ENCODE measurements around the gene PTF1A. TPM values are rescaled to one million over a fixed set of nuclear protein-coding genes. Genes with fewer than 3 reads are reported as not detected.

The PTF1A gene
- polyA plus RNA-seq, 1 donor = not detected

DNA sequence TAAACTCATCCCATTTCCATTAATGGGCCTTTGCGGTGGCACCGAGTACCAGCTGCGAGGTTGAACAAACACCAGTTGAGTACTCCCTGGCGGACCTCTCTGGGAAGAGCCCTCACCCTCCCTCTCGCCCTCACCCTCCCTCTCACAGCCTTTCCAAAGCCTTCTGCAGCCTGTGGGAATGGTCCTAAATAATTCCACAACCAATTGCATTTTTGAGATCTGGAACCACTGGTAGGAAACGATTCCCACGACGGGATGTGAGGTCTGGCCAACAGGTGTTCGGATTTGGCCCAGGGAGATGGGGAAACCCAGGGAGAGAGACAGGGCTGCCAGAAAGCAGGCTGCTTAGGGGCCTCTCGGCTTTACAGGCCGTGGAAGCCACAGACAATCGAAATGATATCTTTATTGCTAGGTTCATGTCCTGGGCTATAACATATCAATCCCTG lies 5.3 kb downstream of the PTF1A start:
- Histone ChIP-seq H3K9me3 (ENCODE audit: control insufficient read depth, low read depth, low read length) (peaks cover 11% of the 10 kb centered on the region), H3K4me1 (ENCODE audit: control insufficient read depth, insufficient read depth, low read length) (no peaks in the 10 kb centered on the region), H3K36me3 (ENCODE audit: control insufficient read depth, insufficient read depth, low read length) (no peaks in the 10 kb centered on the region), H3K27ac (ENCODE audit: low read length) (no peak overlapping the region), H3K27me3 (ENCODE audit: control insufficient read depth, insufficient read depth, low read length) (peaks cover 95% of the 10 kb centered on the region), H3K4me3 (ENCODE audit: low read length) (no peak overlapping the region)
- 0% methylated on average over 1 of the region's 12 CpGs for WGBS (ENCODE audit: insufficient coverage, low lambda C conversion rate)
- no peak for DNase-seq

GRCh38 chr10:23198610-23198939 lies 6.5 kb downstream of the PTF1A start:
- peaks cover 9% of the 10 kb centered on the region for H3K9me3 ChIP-seq (ENCODE audit: control insufficient read depth, low read depth, low read length)
- H3K27me3 ChIP-seq (ENCODE audit: control insufficient read depth, insufficient read depth, low read length) = peaks cover 97% of the 10 kb centered on the region
- no peaks in the 10 kb centered on the region for H3K36me3 ChIP-seq (ENCODE audit: control insufficient read depth, insufficient read depth, low read length)
- no CpG with 5 or more reads among the region's 13 CpGs for WGBS (ENCODE audit: insufficient coverage, low lambda C conversion rate)
- no peaks in the 10 kb centered on the region for H3K4me1 ChIP-seq (ENCODE audit: control insufficient read depth, insufficient read depth, low read length)
- no peak for DNase-seq
- H3K27ac ChIP-seq (ENCODE audit: low read length) = no peak overlapping the region
- no peak overlapping the region for H3K4me3 ChIP-seq (ENCODE audit: low read length)

DNA sequence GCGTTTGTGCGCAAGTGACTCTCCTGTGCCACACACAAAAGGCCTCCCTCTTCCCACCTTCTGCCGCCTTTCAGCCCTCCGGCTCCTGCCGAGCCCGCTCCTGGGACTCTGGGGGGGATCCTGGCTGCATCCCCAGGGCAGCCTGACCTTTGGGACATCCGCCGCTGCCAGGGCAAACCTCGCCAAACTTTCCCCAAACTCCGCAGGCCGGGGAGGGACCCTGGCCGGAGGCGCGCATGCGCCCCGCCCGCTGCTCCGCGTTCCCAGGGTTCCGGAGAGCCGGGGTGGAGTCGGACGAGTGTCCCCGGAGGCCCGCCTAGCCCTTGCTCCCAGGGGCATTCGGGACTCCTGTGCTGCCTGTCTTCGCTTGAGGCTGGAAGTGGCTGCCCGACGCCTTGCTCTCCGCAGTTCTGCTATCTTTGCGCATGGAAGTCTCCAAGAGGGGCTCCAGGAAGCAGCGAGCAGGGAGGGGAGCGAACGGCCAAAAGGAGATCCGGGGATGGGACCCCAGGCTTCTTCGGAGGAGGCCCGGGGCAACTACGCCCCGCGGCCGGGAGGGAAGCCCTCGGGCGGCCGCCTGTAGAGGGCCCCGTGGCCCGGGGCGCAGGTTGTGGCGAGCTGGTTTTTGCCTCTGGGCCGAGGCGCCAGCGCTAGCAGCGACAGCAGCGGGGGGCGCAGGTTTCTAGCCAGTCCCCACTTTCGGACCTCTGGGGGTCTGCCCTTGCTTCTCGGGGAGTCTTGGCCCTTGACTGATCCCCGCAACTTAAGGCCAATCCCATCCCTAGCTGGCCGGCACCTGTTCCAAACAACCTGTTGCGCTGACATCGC lies 7.0 kb downstream of the PTF1A start:
- peak in 1 of 2 donors; percentile 15 for DNase-seq
- Histone ChIP-seq H3K9me3 (ENCODE audit: control insufficient read depth, low read depth, low read length) (peaks cover 8% of the 10 kb centered on the region), H3K27me3 (ENCODE audit: control insufficient read depth, insufficient read depth, low read length) (peaks cover 98% of the 10 kb centered on the region), H3K4me1 (ENCODE audit: control insufficient read depth, insufficient read depth, low read length) (no peaks in the 10 kb centered on the region), H3K36me3 (ENCODE audit: control insufficient read depth, insufficient read depth, low read length) (no peaks in the 10 kb centered on the region), H3K4me3 (ENCODE audit: low read length) (no peak overlapping the region), H3K27ac (ENCODE audit: low read length) (no peak overlapping the region)
- WGBS (ENCODE audit: insufficient coverage, low lambda C conversion rate) = no CpG with 5 or more reads among the region's 60 CpGs

DNA sequence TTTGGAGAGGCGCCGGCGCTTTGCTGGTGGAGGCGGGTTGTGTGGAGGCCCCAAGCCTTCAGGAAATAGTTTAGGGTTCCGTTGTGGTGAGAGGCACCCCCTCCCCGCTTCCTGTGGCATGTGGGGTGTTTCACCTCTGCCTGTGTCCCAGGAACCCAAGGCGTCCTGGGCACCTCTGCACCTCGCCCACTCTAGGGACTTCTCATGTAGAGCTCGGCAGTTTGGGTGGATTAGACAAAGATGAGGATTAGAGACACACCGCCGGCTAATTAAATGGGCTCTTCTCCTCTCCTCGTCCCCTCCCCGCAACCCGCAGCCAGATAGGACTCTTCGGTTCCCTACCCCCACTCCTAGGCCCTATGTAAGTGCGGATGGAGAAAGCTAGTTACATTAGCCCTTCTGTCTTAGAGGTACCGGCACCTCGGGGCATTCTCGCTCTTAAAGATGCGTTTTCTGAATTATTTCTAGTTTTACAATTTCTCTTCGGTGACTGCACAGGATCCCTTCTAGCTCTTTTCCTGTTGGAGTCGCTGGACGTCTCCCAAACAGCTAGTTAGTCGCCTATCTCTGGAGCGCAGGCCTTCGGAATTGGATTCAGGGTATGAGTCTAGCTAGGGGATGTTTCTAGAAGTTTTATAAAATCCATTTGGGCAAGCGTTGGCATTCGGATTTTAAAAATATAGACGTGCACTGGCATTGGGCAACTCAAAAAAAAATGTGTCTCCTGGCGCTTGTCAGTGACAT lies 7.8 kb downstream of the PTF1A start:
- DNase-seq = no peak
- peaks cover 98% of the 10 kb centered on the region for H3K27me3 ChIP-seq (ENCODE audit: control insufficient read depth, insufficient read depth, low read length)
- H3K36me3 ChIP-seq (ENCODE audit: control insufficient read depth, insufficient read depth, low read length) = no peaks in the 10 kb centered on the region
- no peak overlapping the region for H3K4me3 ChIP-seq (ENCODE audit: low read length)
- H3K27ac ChIP-seq (ENCODE audit: low read length) = no peak overlapping the region
- peaks cover 8% of the 10 kb centered on the region for H3K9me3 ChIP-seq (ENCODE audit: control insufficient read depth, low read depth, low read length)
- no peaks in the 10 kb centered on the region for H3K4me1 ChIP-seq (ENCODE audit: control insufficient read depth, insufficient read depth, low read length)
- no CpG with 5 or more reads among the region's 30 CpGs for WGBS (ENCODE audit: insufficient coverage, low lambda C conversion rate)

DNA sequence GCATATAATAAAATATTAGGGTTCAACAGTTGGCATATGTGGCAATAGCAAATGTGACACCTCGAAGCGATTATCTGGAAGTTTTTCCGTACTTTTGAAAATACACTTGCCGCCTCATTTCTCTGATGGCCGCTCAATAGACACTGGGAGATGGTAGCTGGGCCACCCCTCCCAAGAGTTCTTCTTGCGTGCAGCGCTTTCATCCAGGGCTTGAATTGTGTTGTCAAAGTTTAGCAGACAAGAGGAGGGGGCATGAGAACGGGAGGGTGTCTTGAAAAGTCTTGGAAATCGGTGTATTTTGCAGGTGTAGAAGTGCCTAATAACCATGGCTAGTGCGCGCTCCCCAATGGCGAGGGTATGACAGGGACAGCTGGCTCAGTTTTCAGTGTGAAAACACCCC lies 8.5 kb downstream of the PTF1A start:
- peaks cover 95% of the 10 kb centered on the region for H3K27me3 ChIP-seq (ENCODE audit: control insufficient read depth, insufficient read depth, low read length)
- WGBS (ENCODE audit: insufficient coverage, low lambda C conversion rate) = no CpG with 5 or more reads among the region's 12 CpGs
- no peak for DNase-seq
- H3K9me3 ChIP-seq (ENCODE audit: control insufficient read depth, low read depth, low read length) = peaks cover 3% of the 10 kb centered on the region
- H3K27ac ChIP-seq (ENCODE audit: low read length) = no peak overlapping the region
- no peaks in the 10 kb centered on the region for H3K4me1 ChIP-seq (ENCODE audit: control insufficient read depth, insufficient read depth, low read length)
- no peaks in the 10 kb centered on the region for H3K36me3 ChIP-seq (ENCODE audit: control insufficient read depth, insufficient read depth, low read length)
- no peak overlapping the region for H3K4me3 ChIP-seq (ENCODE audit: low read length)

DNA sequence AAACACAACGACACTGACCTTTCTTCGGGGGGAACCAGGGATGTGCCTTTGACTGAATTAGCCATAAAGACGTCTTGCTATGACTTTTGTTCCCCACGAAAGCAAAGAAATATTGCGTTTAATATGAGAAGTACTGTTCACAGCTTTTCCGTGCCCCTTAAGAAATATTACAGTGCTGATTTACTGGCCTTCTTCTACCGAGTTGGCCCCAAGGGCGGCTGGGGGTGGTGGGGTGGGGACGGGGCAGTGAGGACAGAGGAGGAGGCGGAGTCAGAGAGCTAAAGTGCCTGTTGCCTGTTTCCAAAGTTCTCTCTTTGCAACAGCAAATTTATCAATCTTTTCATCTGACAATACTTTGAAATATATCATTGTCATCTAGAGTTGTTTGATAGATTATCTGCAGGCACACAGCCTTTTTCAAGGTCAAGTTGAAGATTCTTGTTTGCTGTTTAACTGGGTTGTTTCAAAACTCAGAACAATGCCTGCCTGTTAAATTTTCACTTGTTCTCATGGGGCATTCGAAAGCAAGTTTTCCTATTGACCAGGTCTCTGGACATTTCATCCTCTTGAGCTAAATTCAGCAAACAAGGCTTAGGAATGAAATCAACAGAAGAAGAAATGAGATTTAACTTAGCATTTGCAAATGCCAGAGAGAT lies 9.0 kb downstream of the PTF1A start:
- WGBS (ENCODE audit: insufficient coverage, low lambda C conversion rate) = no CpG with 5 or more reads among the region's 11 CpGs
- Histone ChIP-seq H3K27ac (ENCODE audit: low read length) (no peak overlapping the region), H3K36me3 (ENCODE audit: control insufficient read depth, insufficient read depth, low read length) (no peaks in the 10 kb centered on the region), H3K9me3 (ENCODE audit: control insufficient read depth, low read depth, low read length) (peaks cover 3% of the 10 kb centered on the region), H3K4me3 (ENCODE audit: low read length) (no peak overlapping the region), H3K4me1 (ENCODE audit: control insufficient read depth, insufficient read depth, low read length) (no peaks in the 10 kb centered on the region), H3K27me3 (ENCODE audit: control insufficient read depth, insufficient read depth, low read length) (peaks cover 91% of the 10 kb centered on the region)
- DNase-seq = no peak

DNA sequence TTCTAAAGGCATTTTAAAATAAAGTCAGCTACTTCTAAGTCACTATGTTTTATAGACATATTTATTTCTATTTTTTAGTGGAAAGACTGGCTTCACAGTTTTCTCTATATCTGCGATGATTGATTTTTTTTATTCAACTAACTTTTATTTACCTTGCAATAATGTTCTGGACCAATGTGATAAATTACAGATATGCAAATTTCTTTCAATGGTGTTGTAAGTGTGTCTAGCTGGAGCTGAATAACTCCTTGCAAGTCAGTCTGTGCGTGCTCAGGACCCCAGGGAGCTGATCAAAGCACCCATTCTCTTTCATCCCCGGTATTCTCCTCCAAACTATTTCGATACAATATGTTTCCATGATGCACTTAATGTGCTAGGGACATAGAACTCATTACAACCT lies 9.7 kb downstream of the PTF1A start:
- Histone ChIP-seq H3K4me3 (ENCODE audit: low read length) (no peak overlapping the region), H3K27ac (ENCODE audit: low read length) (no peak overlapping the region), H3K4me1 (ENCODE audit: control insufficient read depth, insufficient read depth, low read length) (no peaks in the 10 kb centered on the region), H3K27me3 (ENCODE audit: control insufficient read depth, insufficient read depth, low read length) (peaks cover 84% of the 10 kb centered on the region), H3K36me3 (ENCODE audit: control insufficient read depth, insufficient read depth, low read length) (no peaks in the 10 kb centered on the region), H3K9me3 (ENCODE audit: control insufficient read depth, low read depth, low read length) (peaks cover 3% of the 10 kb centered on the region)
- WGBS (ENCODE audit: insufficient coverage, low lambda C conversion rate) = 33% methylated on average over 1 of the region's 4 CpGs
- DNase-seq = no peak

GRCh38 chr10:23202779-23203178 lies 10.7 kb downstream of the PTF1A start:
- no peak overlapping the region for H3K4me3 ChIP-seq (ENCODE audit: low read length)
- H3K4me1 ChIP-seq (ENCODE audit: control insufficient read depth, insufficient read depth, low read length) = no peaks in the 10 kb centered on the region
- H3K36me3 ChIP-seq (ENCODE audit: control insufficient read depth, insufficient read depth, low read length) = no peaks in the 10 kb centered on the region
- DNase-seq = no peak
- WGBS (ENCODE audit: insufficient coverage, low lambda C conversion rate) = 0% methylated on average over 1 of the region's 3 CpGs
- no peak overlapping the region for H3K27ac ChIP-seq (ENCODE audit: low read length)
- peaks cover 75% of the 10 kb centered on the region for H3K27me3 ChIP-seq (ENCODE audit: control insufficient read depth, insufficient read depth, low read length)
- H3K9me3 ChIP-seq (ENCODE audit: control insufficient read depth, low read depth, low read length) = peaks cover 3% of the 10 kb centered on the region

DNA sequence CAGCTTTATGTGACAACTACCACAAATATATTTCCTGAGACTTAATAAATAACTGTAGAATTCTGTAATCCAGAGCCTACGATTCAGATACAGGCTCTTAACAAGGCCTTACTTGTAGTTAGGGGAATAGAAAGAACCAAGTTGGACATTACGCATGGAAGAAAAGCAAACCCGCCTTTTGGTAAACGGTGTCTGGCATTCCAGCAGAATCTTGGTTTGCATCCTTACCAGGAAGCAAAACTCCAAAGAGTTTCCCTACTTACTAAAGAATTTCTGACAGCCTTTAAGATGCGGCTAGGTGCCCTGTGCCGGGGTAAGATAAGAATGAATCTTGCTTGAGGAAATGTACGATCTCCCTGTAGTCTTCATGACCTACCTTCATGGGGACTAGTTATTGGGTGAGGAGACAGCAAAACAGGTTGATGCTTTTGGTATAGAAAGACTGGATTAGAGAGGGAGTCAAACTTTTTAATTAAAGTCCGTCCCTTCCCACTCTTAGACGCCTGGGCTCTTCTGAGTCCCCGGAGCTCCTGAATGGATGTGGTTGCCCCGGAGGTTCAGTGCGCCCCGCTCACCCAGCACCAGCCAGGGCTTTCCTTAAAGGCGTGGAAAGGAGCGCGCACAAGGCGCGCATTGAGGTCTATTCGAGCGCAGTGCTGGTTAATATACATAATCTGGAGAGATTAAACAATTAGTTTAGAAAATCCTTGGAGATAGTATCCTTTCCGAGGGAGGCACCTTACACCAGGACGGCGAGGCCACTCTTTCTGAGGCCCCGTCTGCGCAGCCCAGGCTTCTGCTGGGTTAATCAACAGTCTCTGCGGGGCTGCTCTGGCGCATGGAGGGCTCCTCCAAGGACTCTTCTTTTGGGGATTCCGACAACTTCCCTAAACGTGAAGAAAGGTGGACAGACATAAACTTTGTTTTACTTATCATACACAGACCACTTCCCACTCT lies 11.5 kb downstream of the PTF1A start:
- H3K27ac ChIP-seq (ENCODE audit: low read length) = no peak overlapping the region
- H3K9me3 ChIP-seq (ENCODE audit: control insufficient read depth, low read depth, low read length) = peaks cover 3% of the 10 kb centered on the region
- no peaks in the 10 kb centered on the region for H3K4me1 ChIP-seq (ENCODE audit: control insufficient read depth, insufficient read depth, low read length)
- no peak for DNase-seq
- 20% methylated on average over 2 of the region's 29 CpGs for WGBS (ENCODE audit: insufficient coverage, low lambda C conversion rate)
- no peaks in the 10 kb centered on the region for H3K36me3 ChIP-seq (ENCODE audit: control insufficient read depth, insufficient read depth, low read length)
- no peak overlapping the region for H3K4me3 ChIP-seq (ENCODE audit: low read length)
- H3K27me3 ChIP-seq (ENCODE audit: control insufficient read depth, insufficient read depth, low read length) = peaks cover 66% of the 10 kb centered on the region

- no peaks in the 10 kb centered on the region for H3K4me1 ChIP-seq (ENCODE audit: control insufficient read depth, insufficient read depth, low read length)
- no peak overlapping the region for H3K4me3 ChIP-seq (ENCODE audit: low read length)
- DNase-seq = no peak
- no peak overlapping the region for H3K27ac ChIP-seq (ENCODE audit: low read length)
- H3K27me3 ChIP-seq (ENCODE audit: control insufficient read depth, insufficient read depth, low read length) = peaks cover 55% of the 10 kb centered on the region
- WGBS (ENCODE audit: insufficient coverage, low lambda C conversion rate) = 0% methylated on average over 2 of the region's 10 CpGs
- H3K36me3 ChIP-seq (ENCODE audit: control insufficient read depth, insufficient read depth, low read length) = no peaks in the 10 kb centered on the region
- no peaks in the 10 kb centered on the region for H3K9me3 ChIP-seq (ENCODE audit: control insufficient read depth, low read depth, low read length)
Measured at GRCh38 chr10:23204773-23205172, 12.7 kb downstream of the PTF1A start.

All from large intestine (tissue), 3 donors.